B cell (primary cell): Measurements from ENCODE around the gene NOVA1.

Experiments
- EZH2 ChIP-seq: IDR thresholded peaks from 2 replicates; pipeline ENCODE4 v1.6.1; 2012; ENCODE audit warnings: borderline replicate concordance, low read depth, mild to moderate bottlenecking, moderate library complexity, low read length; ENCODE audit not compliant: insufficient read depth, poor library complexity, severe bottlenecking
- TF ChIP-seq, protein P1 (sequence below): fragments of 200-600 bp; IDR thresholded peaks from one replicate; pipeline ENCODE4 v1.8.0; 2022; ENCODE audit warnings: antibody characterized with exemption, mild to moderate bottlenecking

DNA sequence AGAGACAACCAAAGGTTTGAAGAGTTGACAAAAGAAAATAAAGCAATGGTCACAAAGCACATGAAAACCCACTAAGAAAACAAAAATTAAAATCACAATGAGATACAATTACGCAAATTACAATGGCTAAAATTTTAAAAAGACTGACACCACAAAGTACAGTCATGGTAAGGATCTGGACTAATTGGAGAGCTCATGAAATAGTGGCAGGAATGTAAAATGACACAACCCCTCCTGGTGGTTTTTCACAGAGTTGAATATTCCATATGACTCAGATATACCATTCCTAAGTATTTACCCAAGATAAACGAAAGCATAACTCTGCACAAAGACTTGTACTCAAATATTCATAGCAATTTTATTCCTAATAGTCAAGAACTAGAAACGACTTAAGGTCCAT lies 65.9 kb downstream of the NOVA1 start:
- TF ChIP-seq, protein P1, sequence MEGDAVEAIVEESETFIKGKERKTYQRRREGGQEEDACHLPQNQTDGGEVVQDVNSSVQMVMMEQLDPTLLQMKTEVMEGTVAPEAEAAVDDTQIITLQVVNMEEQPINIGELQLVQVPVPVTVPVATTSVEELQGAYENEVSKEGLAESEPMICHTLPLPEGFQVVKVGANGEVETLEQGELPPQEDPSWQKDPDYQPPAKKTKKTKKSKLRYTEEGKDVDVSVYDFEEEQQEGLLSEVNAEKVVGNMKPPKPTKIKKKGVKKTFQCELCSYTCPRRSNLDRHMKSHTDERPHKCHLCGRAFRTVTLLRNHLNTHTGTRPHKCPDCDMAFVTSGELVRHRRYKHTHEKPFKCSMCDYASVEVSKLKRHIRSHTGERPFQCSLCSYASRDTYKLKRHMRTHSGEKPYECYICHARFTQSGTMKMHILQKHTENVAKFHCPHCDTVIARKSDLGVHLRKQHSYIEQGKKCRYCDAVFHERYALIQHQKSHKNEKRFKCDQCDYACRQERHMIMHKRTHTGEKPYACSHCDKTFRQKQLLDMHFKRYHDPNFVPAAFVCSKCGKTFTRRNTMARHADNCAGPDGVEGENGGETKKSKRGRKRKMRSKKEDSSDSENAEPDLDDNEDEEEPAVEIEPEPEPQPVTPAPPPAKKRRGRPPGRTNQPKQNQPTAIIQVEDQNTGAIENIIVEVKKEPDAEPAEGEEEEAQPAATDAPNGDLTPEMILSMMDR, result no peak
- no peak for TF ChIP-seq EZH2
